ENCODE results near the gene SMAD9. TPM values are rescaled to one million over a fixed set of nuclear protein-coding genes. Genes with fewer than 3 reads are reported as not detected.

The SMAD9 gene
- polyA plus RNA-seq, 1 of the 3 experiments (the other 2 are of a cell fraction), result 3.1 TPM

DNA sequence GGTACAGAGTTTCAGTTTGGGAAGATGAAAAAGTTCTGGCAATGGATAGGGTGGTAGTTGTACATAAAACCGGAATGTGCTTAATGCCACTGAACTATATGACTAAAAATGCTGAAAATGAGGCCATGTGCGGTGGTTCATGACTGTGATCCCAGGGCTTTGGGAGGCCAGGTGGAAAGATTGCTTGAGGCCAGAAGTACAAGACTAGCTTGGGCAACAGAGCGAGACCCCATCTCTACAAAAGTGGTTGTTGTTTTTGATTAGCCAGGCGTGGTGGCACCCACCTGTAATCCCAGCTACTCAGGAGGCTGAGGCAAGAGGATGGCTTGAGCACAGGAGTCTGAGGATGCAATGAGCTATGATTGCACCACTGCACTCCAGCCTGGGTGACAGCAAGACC is 12.8 kb downstream of the SMAD9 start:
- no peak for DNase-seq
- ChIA-PET CTCF (no interaction called here), POLR2A (no interaction called here)
- H3K9me2 ChIP-seq, result no peaks in the 10 kb centered on the region
- 97% methylated on average over 4 of the region's 4 CpGs for WGBS (ENCODE audit: low lambda C conversion rate)
- peaks cover 98% of the 10 kb centered on the region for H3K79me2 ChIP-seq (ENCODE audit: insufficient read depth)
- no peaks in the 10 kb centered on the region for H4K20me1 ChIP-seq (ENCODE audit: insufficient read depth)
- no peak overlapping the region for H3K27ac ChIP-seq (ENCODE audit: low read depth in 2 of 2, low read length in 1 of 2)
- H3K36me3 ChIP-seq (replicated peaks in 1 of 2; ENCODE audit: control insufficient read depth in 1 of 2, insufficient read depth in 2 of 2, low read length in 1 of 2), result peaks cover 0 to 28% of the 10 kb centered on the region in 2 experiments
- H3K9me3 ChIP-seq, result no peaks in the 10 kb centered on the region
- H3K9ac ChIP-seq, result no peak overlapping the region
- H3F3A ChIP-seq (replicated peaks; ENCODE audit: insufficient read depth), result no peaks in the 10 kb centered on the region
- H3K4me1 ChIP-seq (ENCODE audit: control insufficient read depth in 1 of 2, insufficient read depth in 2 of 2, low read depth in 1 of 2, low read length in 1 of 2), result peaks cover 9 to 14% of the 10 kb centered on the region in 2 experiments; a peak in 3 of 4 replicates
- H2AFZ ChIP-seq (ENCODE audit: low read depth), result no peak overlapping the region
- TF ChIP-seq CHD2 (IDR thresholded peaks at IDR 0.05; ENCODE audit: low read length, partially characterized antibody) (no peak), EP300 (IDR thresholded peaks at IDR 0.05; ENCODE audit: borderline replicate concordance in 1 of 2, low read depth in 1 of 2, low read length in 1 of 2) (no peak), FOXJ3 (CRISPR knock-in tag; IDR thresholded peaks at IDR 0.05) (no peak), GATA2 (CRISPR knock-in tag; IDR thresholded peaks at IDR 0.05) (no peak), FOXM1 (IDR thresholded peaks at IDR 0.05; ENCODE audit: low read depth) (no peak), MXI1 (IDR thresholded peaks at IDR 0.05; ENCODE audit: low read depth, low read length) (no peak), RAD21 (IDR thresholded peaks at IDR 0.05; ENCODE audit: low read length) (no peak), TEAD4 (IDR thresholded peaks at IDR 0.05; ENCODE audit: borderline replicate concordance, insufficient read depth) (no peak), MEF2A (IDR thresholded peaks at IDR 0.05; ENCODE audit: borderline replicate concordance, low read depth) (no peak), TCF12 (IDR thresholded peaks at IDR 0.05) (no peak), TAF1 (IDR thresholded peaks at IDR 0.05; ENCODE audit: borderline replicate concordance, low read depth, low read length) (no peak), NFIC (IDR thresholded peaks at IDR 0.05; ENCODE audit: borderline replicate concordance) (no peak), EZH2phosphoT487 (IDR thresholded peaks at IDR 0.05; ENCODE audit: borderline replicate concordance, low read depth) (no peak), ELF1 (IDR thresholded peaks at IDR 0.05) (no peak), SIN3A (IDR thresholded peaks at IDR 0.05; ENCODE audit: borderline replicate concordance, low read depth, low read length) (no peak)
- TF ChIP-seq, protein P1, sequence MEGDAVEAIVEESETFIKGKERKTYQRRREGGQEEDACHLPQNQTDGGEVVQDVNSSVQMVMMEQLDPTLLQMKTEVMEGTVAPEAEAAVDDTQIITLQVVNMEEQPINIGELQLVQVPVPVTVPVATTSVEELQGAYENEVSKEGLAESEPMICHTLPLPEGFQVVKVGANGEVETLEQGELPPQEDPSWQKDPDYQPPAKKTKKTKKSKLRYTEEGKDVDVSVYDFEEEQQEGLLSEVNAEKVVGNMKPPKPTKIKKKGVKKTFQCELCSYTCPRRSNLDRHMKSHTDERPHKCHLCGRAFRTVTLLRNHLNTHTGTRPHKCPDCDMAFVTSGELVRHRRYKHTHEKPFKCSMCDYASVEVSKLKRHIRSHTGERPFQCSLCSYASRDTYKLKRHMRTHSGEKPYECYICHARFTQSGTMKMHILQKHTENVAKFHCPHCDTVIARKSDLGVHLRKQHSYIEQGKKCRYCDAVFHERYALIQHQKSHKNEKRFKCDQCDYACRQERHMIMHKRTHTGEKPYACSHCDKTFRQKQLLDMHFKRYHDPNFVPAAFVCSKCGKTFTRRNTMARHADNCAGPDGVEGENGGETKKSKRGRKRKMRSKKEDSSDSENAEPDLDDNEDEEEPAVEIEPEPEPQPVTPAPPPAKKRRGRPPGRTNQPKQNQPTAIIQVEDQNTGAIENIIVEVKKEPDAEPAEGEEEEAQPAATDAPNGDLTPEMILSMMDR (IDR thresholded peaks at IDR 0.05), result no peak
- TF ChIP-seq, protein P2, sequence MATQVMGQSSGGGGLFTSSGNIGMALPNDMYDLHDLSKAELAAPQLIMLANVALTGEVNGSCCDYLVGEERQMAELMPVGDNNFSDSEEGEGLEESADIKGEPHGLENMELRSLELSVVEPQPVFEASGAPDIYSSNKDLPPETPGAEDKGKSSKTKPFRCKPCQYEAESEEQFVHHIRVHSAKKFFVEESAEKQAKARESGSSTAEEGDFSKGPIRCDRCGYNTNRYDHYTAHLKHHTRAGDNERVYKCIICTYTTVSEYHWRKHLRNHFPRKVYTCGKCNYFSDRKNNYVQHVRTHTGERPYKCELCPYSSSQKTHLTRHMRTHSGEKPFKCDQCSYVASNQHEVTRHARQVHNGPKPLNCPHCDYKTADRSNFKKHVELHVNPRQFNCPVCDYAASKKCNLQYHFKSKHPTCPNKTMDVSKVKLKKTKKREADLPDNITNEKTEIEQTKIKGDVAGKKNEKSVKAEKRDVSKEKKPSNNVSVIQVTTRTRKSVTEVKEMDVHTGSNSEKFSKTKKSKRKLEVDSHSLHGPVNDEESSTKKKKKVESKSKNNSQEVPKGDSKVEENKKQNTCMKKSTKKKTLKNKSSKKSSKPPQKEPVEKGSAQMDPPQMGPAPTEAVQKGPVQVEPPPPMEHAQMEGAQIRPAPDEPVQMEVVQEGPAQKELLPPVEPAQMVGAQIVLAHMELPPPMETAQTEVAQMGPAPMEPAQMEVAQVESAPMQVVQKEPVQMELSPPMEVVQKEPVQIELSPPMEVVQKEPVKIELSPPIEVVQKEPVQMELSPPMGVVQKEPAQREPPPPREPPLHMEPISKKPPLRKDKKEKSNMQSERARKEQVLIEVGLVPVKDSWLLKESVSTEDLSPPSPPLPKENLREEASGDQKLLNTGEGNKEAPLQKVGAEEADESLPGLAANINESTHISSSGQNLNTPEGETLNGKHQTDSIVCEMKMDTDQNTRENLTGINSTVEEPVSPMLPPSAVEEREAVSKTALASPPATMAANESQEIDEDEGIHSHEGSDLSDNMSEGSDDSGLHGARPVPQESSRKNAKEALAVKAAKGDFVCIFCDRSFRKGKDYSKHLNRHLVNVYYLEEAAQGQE (IDR thresholded peaks at IDR 0.05; ENCODE audit: low read depth, low read length), result no peak
- TF ChIP-seq, protein P3, sequence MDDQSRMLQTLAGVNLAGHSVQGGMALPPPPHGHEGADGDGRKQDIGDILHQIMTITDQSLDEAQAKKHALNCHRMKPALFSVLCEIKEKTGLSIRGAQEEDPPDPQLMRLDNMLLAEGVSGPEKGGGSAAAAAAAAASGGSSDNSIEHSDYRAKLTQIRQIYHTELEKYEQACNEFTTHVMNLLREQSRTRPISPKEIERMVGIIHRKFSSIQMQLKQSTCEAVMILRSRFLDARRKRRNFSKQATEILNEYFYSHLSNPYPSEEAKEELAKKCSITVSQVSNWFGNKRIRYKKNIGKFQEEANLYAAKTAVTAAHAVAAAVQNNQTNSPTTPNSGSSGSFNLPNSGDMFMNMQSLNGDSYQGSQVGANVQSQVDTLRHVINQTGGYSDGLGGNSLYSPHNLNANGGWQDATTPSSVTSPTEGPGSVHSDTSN (IDR thresholded peaks at IDR 0.05), result no peak
- no peaks in the 10 kb centered on the region for H3K27me3 ChIP-seq (ENCODE audit: insufficient read depth)
- no peak overlapping the region for H3K4me3 ChIP-seq (ENCODE audit: low read depth in 2 of 2, low read length in 1 of 2)
- no peak overlapping the region for H3K4me2 ChIP-seq
